ENCODE results near the gene ADCY1. TPM values are rescaled to one million over a fixed set of nuclear protein-coding genes. Genes with fewer than 3 reads are reported as not detected.

The ADCY1 gene
- total RNA-seq, 3 donors from 2014 or later (not counting 1 experiment from before 2014, with no cell fraction given) = 0.02 to 0.15 TPM; not detected in 1

- DNase-seq = no peak
- ATAC-seq = no peak
- Histone ChIP-seq H3K36me3 (ENCODE audit: control insufficient read depth, insufficient read depth, low read length) (no peaks in the 10 kb centered on the region), H3K27me3 (ENCODE audit: control insufficient read depth, insufficient read depth, low read length) (no peaks in the 10 kb centered on the region), H3K4me3 (ENCODE audit: low read length) (no peak overlapping the region), H3K4me1 (ENCODE audit: control insufficient read depth, insufficient read depth, low read length) (peaks cover 24% of the 10 kb centered on the region), H3K9me3 (ENCODE audit: control insufficient read depth, insufficient read depth, low read length) (no peaks in the 10 kb centered on the region), H3K27ac (ENCODE audit: low read length) (no peak overlapping the region)
- Mint-ChIP-seq H3K36me3 (no peaks in the 10 kb centered on the region), H3K9me3 (no peaks in the 10 kb centered on the region), H3K27ac (no peak overlapping the region), H3K27me3 (ENCODE audit: low read depth in 2 of 2) (peaks cover 0 to 4% of the 10 kb centered on the region in 2 donors), H3K4me3 (no peak overlapping the region), H3K4me1 (peaks cover 20% of the 10 kb centered on the region in 2 donors)
- TF ChIP-seq, protein P1, sequence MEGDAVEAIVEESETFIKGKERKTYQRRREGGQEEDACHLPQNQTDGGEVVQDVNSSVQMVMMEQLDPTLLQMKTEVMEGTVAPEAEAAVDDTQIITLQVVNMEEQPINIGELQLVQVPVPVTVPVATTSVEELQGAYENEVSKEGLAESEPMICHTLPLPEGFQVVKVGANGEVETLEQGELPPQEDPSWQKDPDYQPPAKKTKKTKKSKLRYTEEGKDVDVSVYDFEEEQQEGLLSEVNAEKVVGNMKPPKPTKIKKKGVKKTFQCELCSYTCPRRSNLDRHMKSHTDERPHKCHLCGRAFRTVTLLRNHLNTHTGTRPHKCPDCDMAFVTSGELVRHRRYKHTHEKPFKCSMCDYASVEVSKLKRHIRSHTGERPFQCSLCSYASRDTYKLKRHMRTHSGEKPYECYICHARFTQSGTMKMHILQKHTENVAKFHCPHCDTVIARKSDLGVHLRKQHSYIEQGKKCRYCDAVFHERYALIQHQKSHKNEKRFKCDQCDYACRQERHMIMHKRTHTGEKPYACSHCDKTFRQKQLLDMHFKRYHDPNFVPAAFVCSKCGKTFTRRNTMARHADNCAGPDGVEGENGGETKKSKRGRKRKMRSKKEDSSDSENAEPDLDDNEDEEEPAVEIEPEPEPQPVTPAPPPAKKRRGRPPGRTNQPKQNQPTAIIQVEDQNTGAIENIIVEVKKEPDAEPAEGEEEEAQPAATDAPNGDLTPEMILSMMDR (IDR thresholded peaks at IDR 0.05) = no peak
- intact Hi-C loops (cut with micrococcal nuclease) = no loop called here
- WGBS (ENCODE audit: insufficient coverage) = 90% methylated on average over 23 of the region's 23 CpGs
Measured at GRCh38 chr7:45713669-45714520, 139.7 kb downstream of the ADCY1 start.

GRCh38 chr7:45714521-45714820, 140.3 kb downstream of the ADCY1 start:
- intact Hi-C loops (cut with micrococcal nuclease) = no loop called here
- Mint-ChIP-seq H3K36me3 (no peaks in the 10 kb centered on the region), H3K4me3 (no peak overlapping the region), H3K4me1 (peaks cover 22 to 25% of the 10 kb centered on the region in 2 donors), H3K27me3 (ENCODE audit: low read depth in 2 of 2) (peaks cover 0 to 4% of the 10 kb centered on the region in 2 donors), H3K9me3 (no peaks in the 10 kb centered on the region), H3K27ac (no peak overlapping the region)
- Histone ChIP-seq H3K9me3 (ENCODE audit: control insufficient read depth, insufficient read depth, low read length) (no peaks in the 10 kb centered on the region), H3K27ac (ENCODE audit: low read length) (no peak overlapping the region), H3K4me3 (ENCODE audit: low read length) (no peak overlapping the region), H3K4me1 (ENCODE audit: control insufficient read depth, insufficient read depth, low read length) (peaks cover 27% of the 10 kb centered on the region), H3K27me3 (ENCODE audit: control insufficient read depth, insufficient read depth, low read length) (no peaks in the 10 kb centered on the region), H3K36me3 (ENCODE audit: control insufficient read depth, insufficient read depth, low read length) (no peaks in the 10 kb centered on the region)
- ATAC-seq = no peak
- no peak for DNase-seq
- TF ChIP-seq, protein P1 (IDR thresholded peaks at IDR 0.05) = no peak
- WGBS (ENCODE audit: insufficient coverage) = 68% methylated on average over 4 of the region's 4 CpGs

GRCh38 chr7:45715471-45716352, 141.5 kb downstream of the ADCY1 start:
- Histone ChIP-seq H3K27ac (ENCODE audit: low read length) (no peak overlapping the region), H3K9me3 (ENCODE audit: control insufficient read depth, insufficient read depth, low read length) (no peaks in the 10 kb centered on the region), H3K27me3 (ENCODE audit: control insufficient read depth, insufficient read depth, low read length) (no peaks in the 10 kb centered on the region), H3K4me3 (ENCODE audit: low read length) (no peak overlapping the region), H3K36me3 (ENCODE audit: control insufficient read depth, insufficient read depth, low read length) (no peaks in the 10 kb centered on the region), H3K4me1 (ENCODE audit: control insufficient read depth, insufficient read depth, low read length) (peaks cover 27% of the 10 kb centered on the region)
- TF ChIP-seq, protein P1 (IDR thresholded peaks at IDR 0.05) = no peak
- no peak for ATAC-seq
- no peak overlapping the region for H3K4me3 Mint-ChIP-seq
- WGBS (ENCODE audit: insufficient coverage) = 92% methylated on average over 15 of the region's 15 CpGs
- H3K36me3 Mint-ChIP-seq = no peaks in the 10 kb centered on the region
- H3K27me3 Mint-ChIP-seq (ENCODE audit: low read depth in 2 of 2) = peaks cover 0 to 4% of the 10 kb centered on the region in 2 donors
- no peaks in the 10 kb centered on the region for H3K9me3 Mint-ChIP-seq
- no peak overlapping the region for H3K27ac Mint-ChIP-seq
- H3K4me1 Mint-ChIP-seq = peaks cover 22 to 31% of the 10 kb centered on the region in 2 donors
- intact Hi-C loops (cut with micrococcal nuclease) = no loop called here
- DNase-seq = no peak
